Activated T-cell treated with anti-CD3 and anti-CD28 coated beads for 48 hours (primary cell): ENCODE data around the gene HMG20A.
A peak's percentile ranks its signal among the peaks of the same experiment; 100 is the strongest.
"Not testable (repeated sequence)": the region's sequence is repeated elsewhere in the genome, so short reads cannot be mapped to it uniquely, and the experiment has no call there.

Experiments
- DNase-seq: peaks from one replicate; pipeline ENCODE4 v3.0.0-alpha.2; 2020; ENCODE audit warnings: low read depth

HMG20A gene

GRCh38 chr15:77420610-77421369, at the start of gene HMG20A:
HMG20A (plus strand) TSS chr15:77420888; CDS start chr15:77458408, 37,520 bp downstream.
- DNase-seq: peak; percentile 49

GRCh38 chr15:77371850-77372563, 48.7 kb upstream of the HMG20A start:
- no peak for DNase-seq

GRCh38 chr15:77373441-77373840, 47.2 kb upstream of the HMG20A start:
- no peak for DNase-seq

- DNase-seq: no peak
These were observed 45.6 kb upstream of the HMG20A start for GRCh38 chr15:77375133-77375532.

GRCh38 chr15:77376770-77377169, 43.9 kb upstream of the HMG20A start:
- DNase-seq: no peak

GRCh38 chr15:77380033-77380432, 40.7 kb upstream of the HMG20A start:
- DNase-seq: no peak

- DNase-seq: no peak
These were observed 36.6 kb upstream of the HMG20A start for GRCh38 chr15:77384086-77384485.

GRCh38 chr15:77384589-77385359, 35.9 kb upstream of the HMG20A start:
- DNase-seq: no peak

- DNase-seq: no peak
These were observed 34.1 kb upstream of the HMG20A start for GRCh38 chr15:77386626-77387025.

- no peak for DNase-seq
These were observed 33.2 kb upstream of the HMG20A start for GRCh38 chr15:77387365-77388105.

- no peak for DNase-seq
These were observed 29.2 kb upstream of the HMG20A start for GRCh38 chr15:77391372-77391951.

GRCh38 chr15:77392762-77393470, 27.8 kb upstream of the HMG20A start:
- DNase-seq: no peak

GRCh38 chr15:77393471-77393840, 27.2 kb upstream of the HMG20A start:
- no peak for DNase-seq

- DNase-seq: no peak
These were observed 25.5 kb upstream of the HMG20A start for GRCh38 chr15:77395013-77395774.

GRCh38 chr15:77396692-77397091, 24.0 kb upstream of the HMG20A start:
- no peak for DNase-seq

GRCh38 chr15:77398927-77399326, 21.8 kb upstream of the HMG20A start:
- no peak for DNase-seq

- no peak for DNase-seq
These were observed 20.4 kb upstream of the HMG20A start for GRCh38 chr15:77400258-77400657.

- DNase-seq: no peak
These were observed 17.8 kb upstream of the HMG20A start for GRCh38 chr15:77402740-77403379.

GRCh38 chr15:77406173-77406759, 14.4 kb upstream of the HMG20A start:
- not testable (repeated sequence) for DNase-seq
